ENCODE results near the gene FZD10.

FZD10 gene

GRCh38 chr12:130132831-130133511 is 29.3 kb upstream of the FZD10 start:
- no peak for DNase-seq

DNA sequence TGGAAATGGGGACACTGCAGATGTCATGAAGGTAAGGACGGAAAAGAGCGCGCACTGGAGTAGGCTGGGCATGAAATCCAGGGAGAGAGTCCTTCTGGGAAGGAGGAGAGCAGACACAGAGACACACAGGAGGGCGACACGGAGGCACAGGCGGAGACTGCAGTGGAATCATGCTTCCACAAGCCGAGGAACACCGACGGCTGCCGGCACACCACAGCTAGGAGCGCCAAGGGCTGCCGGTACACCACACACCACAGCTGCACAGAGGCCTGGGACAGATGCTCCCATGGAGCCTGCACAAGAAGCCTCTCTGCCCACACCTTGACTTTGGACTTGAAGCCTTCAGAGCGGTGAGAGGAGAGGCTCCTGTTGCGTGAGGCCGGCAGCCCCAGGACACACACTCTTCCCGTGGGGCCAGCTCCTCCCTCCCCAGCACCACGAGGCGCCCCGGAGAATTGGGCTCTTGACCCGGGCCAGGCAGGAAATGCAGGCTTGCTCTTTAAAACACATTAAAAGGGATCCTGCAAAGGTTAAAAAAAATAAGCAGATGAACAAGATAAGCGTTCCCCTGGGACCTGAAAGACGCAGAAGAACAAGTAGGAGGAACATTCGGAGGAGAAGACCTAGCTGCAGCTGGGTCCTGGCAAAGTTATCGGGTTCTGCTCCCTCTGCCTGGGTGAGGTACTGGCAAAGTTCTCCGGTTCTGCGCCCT is 28.3 kb upstream of the FZD10 start:
- DNase-seq: no peak

- no peak for DNase-seq
Observed at GRCh38 chr12:130134563-130134915, 27.7 kb upstream of the FZD10 start.

GRCh38 chr12:130136509-130137039 is 25.7 kb upstream of the FZD10 start:
- DNase-seq: no peak

- DNase-seq: peak; percentile 57
Observed at GRCh38 chr12:130137040-130138018, 24.9 kb upstream of the FZD10 start.

GRCh38 chr12:130138478-130138877 is 23.8 kb upstream of the FZD10 start:
- DNase-seq: no peak

DNA sequence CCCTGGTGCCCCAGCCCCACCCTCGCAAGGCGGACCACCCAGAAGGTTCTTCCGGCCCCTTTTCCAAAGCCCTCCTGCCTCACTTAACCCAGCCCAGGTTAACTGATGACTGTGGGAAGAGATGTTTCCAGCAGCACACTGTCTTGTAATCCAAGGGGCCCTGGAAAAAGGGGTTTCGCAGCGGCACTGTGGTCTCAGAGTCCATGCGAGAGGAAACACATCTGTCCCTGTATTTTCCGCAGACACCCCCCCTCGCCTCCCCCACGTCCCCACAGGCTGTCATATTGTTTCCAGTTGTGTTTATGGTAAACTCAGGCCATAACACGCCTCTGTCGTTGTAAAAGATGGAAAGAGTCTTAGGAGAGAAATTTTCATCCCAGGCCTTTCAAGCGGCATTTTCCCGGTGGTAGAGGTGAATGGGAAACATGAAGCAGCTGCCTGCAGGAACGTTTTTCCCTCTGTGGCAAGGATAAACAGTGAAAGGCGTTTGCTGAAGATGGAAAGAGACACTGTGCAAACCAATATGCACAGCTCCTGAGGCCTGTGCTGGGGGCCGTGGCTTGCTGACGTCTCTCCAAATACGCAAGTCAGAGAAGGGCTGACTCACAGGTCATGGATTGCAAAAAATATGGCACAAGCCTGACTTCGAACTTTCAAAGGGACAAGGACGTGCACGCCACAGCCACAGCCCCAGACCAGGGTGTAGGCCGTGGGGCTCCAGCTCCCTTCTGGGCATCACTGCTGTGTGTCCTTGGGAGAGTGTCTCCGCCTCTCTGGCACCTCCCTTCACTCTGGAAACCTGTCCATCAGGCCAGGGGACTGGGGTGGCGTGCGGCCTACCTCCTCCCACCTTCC is 22.5 kb upstream of the FZD10 start:
- DNase-seq: no peak

GRCh38 chr12:130141105-130141504 is 21.2 kb upstream of the FZD10 start:
- DNase-seq: no peak

- no peak for DNase-seq
Observed at GRCh38 chr12:130141901-130142683, 20.2 kb upstream of the FZD10 start.

GRCh38 chr12:130142736-130143135 is 19.5 kb upstream of the FZD10 start:
- no peak for DNase-seq

DNA sequence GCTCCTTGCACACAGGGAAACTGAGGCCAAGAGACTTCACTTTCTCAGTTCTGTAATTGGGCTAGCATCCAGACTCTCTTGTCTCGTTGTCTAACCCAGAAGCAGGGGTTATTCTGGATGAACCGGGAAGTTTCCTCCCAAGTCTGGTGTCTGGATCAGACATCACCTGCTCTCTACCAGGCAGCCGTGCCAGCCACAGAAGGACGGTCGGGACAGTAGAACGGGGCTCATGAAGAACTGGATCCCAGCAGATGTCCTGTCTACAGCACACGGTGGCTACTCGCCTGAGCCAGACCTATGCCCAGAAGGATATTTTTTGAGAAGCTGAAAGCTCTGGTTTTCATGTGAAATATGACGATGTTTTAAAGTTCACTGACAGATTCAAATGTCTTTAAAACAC is 19.1 kb upstream of the FZD10 start:
- DNase-seq: no peak

DNA sequence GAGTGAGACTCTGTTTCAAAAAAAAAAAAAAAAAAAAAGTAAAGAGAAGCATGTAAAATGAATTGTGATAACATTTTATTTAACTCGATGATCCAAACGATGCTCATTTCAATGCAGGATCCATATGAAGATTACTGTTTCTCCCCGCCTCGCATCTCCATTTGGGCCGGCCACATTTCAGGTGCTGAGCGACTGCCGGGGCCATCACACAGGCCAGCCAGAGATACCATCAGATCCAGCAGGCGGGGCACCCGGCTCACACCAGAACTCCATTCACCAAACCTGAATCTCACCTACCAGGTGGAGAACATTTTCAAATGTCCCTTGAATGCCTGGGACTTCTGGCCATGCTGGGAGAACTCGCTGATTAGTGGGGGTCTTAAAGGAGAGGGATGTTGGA is 18.0 kb upstream of the FZD10 start:
- no peak for DNase-seq

- DNase-seq: no peak
Observed at GRCh38 chr12:130145731-130146130, 16.5 kb upstream of the FZD10 start.

- DNase-seq: no peak
Observed at GRCh38 chr12:130146176-130146931, 15.9 kb upstream of the FZD10 start.

GRCh38 chr12:130147875-130148596 is 14.2 kb upstream of the FZD10 start:
- no peak for DNase-seq

- peak; percentile 65 for DNase-seq
Observed at GRCh38 chr12:130151846-130152245, 10.4 kb upstream of the FZD10 start.

DNA sequence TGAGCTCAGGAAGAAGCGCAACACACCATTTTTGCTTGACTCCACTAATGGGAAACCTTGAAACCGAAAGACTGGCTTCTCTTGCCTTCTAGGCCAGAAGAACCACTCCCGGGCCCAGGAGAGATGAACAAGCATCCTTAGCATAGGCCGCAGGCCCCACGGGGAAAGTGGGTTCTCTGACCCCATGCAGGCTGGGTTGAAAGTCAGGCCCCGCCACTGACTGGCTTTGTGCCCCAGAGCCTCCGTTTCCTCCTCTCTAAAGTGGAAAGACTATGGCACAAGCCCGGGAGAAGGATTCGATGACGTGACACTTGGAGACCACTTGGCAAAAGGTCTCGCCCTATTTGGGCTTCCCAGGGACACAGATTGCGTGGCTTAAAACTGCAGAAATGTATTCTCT is 9.9 kb upstream of the FZD10 start:
- no peak for DNase-seq

- DNase-seq: no peak
Observed at GRCh38 chr12:130153803-130154202, 8.5 kb upstream of the FZD10 start.

GRCh38 chr12:130154276-130155070 is 7.8 kb upstream of the FZD10 start:
- no peak for DNase-seq
